SK-N-MC (cell line): ENCODE results near the gene RPUSD3.

ENCODE experiments used
- EZH2 ChIP-seq: fragments of 200-600 bp; sonication (generic); IDR thresholded peaks from one replicate; pipeline ENCODE4 v1.6.1; 2017; ENCODE audit warnings: antibody characterized with exemption
- FOXP2 ChIP-seq: optimal IDR thresholded peaks from 2 replicates; pipeline ENCODE3; 2011; ENCODE audit warnings: mild to moderate bottlenecking, moderate library complexity; ENCODE audit not compliant: insufficient read depth; ENCODE audit errors: extremely low read length, control extremely low read depth
- POLR2AphosphoS5 ChIP-seq: IDR thresholded peaks from 2 replicates; pipeline ENCODE4 v1.6.1; 2012; ENCODE audit warnings: mild to moderate bottlenecking, low read depth, low read length, borderline replicate concordance

GRCh38 chr3:9797196-9797945, 46.4 kb downstream of the RPUSD3 start:
- TF ChIP-seq EZH2 (no peak), POLR2AphosphoS5 (no peak), FOXP2 (no peak)
